ENCODE data around the gene SORCS2. TPM values are rescaled to one million over a fixed set of nuclear protein-coding genes. Genes with fewer than 3 reads are reported as not detected.

Gene SORCS2
- polyA plus RNA-seq, 1 donor (not counting 4 experiments of a cell fraction or from before 2014, with no cell fraction given) = 0.09 TPM

DNA sequence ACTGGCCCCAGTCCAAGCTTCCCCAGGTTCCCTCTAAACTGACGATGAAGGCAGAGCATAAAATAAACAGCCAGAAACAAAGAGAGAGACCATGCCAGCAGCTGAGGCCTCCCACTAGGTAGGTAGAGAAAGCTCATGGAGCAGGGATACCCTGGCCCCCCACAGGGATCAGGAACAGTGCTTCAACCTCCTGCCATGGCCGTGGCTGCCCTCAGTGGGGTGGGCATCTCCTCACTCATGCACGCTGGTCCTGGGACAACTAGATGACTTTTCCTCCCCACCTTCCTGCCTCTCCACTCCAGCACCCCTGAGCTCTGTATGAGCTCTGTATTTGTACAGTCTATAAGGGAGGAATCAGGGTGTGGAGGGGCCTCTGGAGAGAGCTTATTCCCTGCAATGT is 360.1 kb downstream of the SORCS2 start:
- Histone ChIP-seq H3K9ac (ENCODE audit: control insufficient read depth, extremely low read depth, insufficient read depth, low read length) (no peak overlapping the region), H3K4me3 (ENCODE audit: control insufficient read depth in 2 of 3, extremely low read depth in 1 of 3, insufficient read depth in 2 of 3, low read depth in 1 of 3, low read length in 3 of 3) (no peak overlapping the region), H3K36me3 (ENCODE audit: control insufficient read depth in 2 of 2, extremely low read depth in 1 of 2, insufficient read depth in 2 of 2, low read length in 2 of 2) (no peaks in the 10 kb centered on the region), H3K9me1 (ENCODE audit: control insufficient read depth, extremely low read depth, insufficient read depth, low read length) (no peaks in the 10 kb centered on the region), H3K4me2 (ENCODE audit: control insufficient read depth, extremely low read depth, insufficient read depth, low read depth, low read length) (no peak overlapping the region), H3K27me3 (ENCODE audit: control insufficient read depth, extremely low read depth, insufficient read depth, low read length) (no peaks in the 10 kb centered on the region), H2AFZ (ENCODE audit: control insufficient read depth, low read length) (no peak overlapping the region), H3K79me2 (ENCODE audit: control insufficient read depth, insufficient read depth, low read length) (no peaks in the 10 kb centered on the region), H3K9me3 (ENCODE audit: control insufficient read depth, low read depth, low read length) (peaks cover 29% of the 10 kb centered on the region), H3K4me1 (ENCODE audit: control insufficient read depth, extremely low read depth, insufficient read depth, low read length) (peaks cover 13% of the 10 kb centered on the region), H4K20me1 (ENCODE audit: control insufficient read depth, extremely low read depth, insufficient read depth, low read length) (no peaks in the 10 kb centered on the region), H3K27ac (ENCODE audit: control insufficient read depth, insufficient read depth, low read length) (no peak overlapping the region)
- DNase-seq (ENCODE audit: low read depth, low spot score) = no peak
- TF ChIP-seq, protein P1, sequence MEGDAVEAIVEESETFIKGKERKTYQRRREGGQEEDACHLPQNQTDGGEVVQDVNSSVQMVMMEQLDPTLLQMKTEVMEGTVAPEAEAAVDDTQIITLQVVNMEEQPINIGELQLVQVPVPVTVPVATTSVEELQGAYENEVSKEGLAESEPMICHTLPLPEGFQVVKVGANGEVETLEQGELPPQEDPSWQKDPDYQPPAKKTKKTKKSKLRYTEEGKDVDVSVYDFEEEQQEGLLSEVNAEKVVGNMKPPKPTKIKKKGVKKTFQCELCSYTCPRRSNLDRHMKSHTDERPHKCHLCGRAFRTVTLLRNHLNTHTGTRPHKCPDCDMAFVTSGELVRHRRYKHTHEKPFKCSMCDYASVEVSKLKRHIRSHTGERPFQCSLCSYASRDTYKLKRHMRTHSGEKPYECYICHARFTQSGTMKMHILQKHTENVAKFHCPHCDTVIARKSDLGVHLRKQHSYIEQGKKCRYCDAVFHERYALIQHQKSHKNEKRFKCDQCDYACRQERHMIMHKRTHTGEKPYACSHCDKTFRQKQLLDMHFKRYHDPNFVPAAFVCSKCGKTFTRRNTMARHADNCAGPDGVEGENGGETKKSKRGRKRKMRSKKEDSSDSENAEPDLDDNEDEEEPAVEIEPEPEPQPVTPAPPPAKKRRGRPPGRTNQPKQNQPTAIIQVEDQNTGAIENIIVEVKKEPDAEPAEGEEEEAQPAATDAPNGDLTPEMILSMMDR (optimal IDR thresholded peaks at IDR 0.05 in 1 of 3, IDR thresholded peaks at IDR 0.05 in 1 of 3, conservative IDR thresholded peaks at IDR 0.05 in 1 of 3; ENCODE audit: extremely low read depth in 1 of 3, insufficient read depth in 2 of 3, low read length in 3 of 3) = no peak
- no peak for TF ChIP-seq EZH2 (IDR thresholded peaks at IDR 0.05; ENCODE audit: low read length)
- dilution Hi-C loops (cut with MboI; ENCODE audit: extremely low pct_ligation_motif_present, low sequenced_read_pairs) = no loop called here
- no peak for FAIRE-seq

DNA sequence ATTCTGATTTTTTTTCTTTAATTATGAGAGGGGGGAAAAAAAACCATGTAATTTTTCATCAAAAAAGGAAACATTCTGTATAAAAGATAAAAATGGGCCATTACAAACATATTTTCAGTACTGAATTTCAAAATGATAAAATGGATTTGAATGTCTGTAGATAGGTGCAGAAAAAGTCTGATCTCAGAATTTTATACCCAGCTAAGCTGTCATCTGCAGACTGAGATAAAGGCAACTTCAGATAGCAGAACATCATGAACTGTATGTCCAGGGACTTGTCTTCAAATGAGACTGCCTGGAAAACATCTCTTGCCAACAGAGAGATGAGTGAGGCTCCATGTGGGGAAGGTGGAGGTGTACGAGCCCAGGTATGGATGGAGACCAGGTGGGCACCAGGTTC is 360.9 kb downstream of the SORCS2 start:
- Histone ChIP-seq H3K4me3 (ENCODE audit: control insufficient read depth in 2 of 3, extremely low read depth in 1 of 3, insufficient read depth in 2 of 3, low read depth in 1 of 3, low read length in 3 of 3) (no peak overlapping the region), H3K36me3 (ENCODE audit: control insufficient read depth in 2 of 2, extremely low read depth in 1 of 2, insufficient read depth in 2 of 2, low read length in 2 of 2) (no peaks in the 10 kb centered on the region), H3K4me1 (ENCODE audit: control insufficient read depth, extremely low read depth, insufficient read depth, low read length) (peaks cover 12% of the 10 kb centered on the region), H3K27ac (ENCODE audit: control insufficient read depth, insufficient read depth, low read length) (no peak overlapping the region), H2AFZ (ENCODE audit: control insufficient read depth, low read length) (no peak overlapping the region), H3K9ac (ENCODE audit: control insufficient read depth, extremely low read depth, insufficient read depth, low read length) (no peak overlapping the region), H3K9me1 (ENCODE audit: control insufficient read depth, extremely low read depth, insufficient read depth, low read length) (no peaks in the 10 kb centered on the region), H4K20me1 (ENCODE audit: control insufficient read depth, extremely low read depth, insufficient read depth, low read length) (no peaks in the 10 kb centered on the region), H3K9me3 (ENCODE audit: control insufficient read depth, low read depth, low read length) (peaks cover 29% of the 10 kb centered on the region), H3K27me3 (ENCODE audit: control insufficient read depth, extremely low read depth, insufficient read depth, low read length) (no peaks in the 10 kb centered on the region), H3K79me2 (ENCODE audit: control insufficient read depth, insufficient read depth, low read length) (no peaks in the 10 kb centered on the region), H3K4me2 (ENCODE audit: control insufficient read depth, extremely low read depth, insufficient read depth, low read depth, low read length) (no peak overlapping the region)
- dilution Hi-C loops (cut with MboI; ENCODE audit: extremely low pct_ligation_motif_present, low sequenced_read_pairs) = no loop called here
- DNase-seq (ENCODE audit: low read depth, low spot score) = no peak
- TF ChIP-seq, protein P1 (optimal IDR thresholded peaks at IDR 0.05 in 1 of 3, IDR thresholded peaks at IDR 0.05 in 1 of 3, conservative IDR thresholded peaks at IDR 0.05 in 1 of 3; ENCODE audit: extremely low read depth in 1 of 3, insufficient read depth in 2 of 3, low read length in 3 of 3) = no peak
- no peak for TF ChIP-seq EZH2 (IDR thresholded peaks at IDR 0.05; ENCODE audit: low read length)
- no peak for FAIRE-seq

All from keratinocyte (primary cell).